ENCODE measurements around the gene OCLN.
"Not testable (repeated sequence)": the region's sequence is repeated elsewhere in the genome, so short reads cannot be mapped to it uniquely, and the experiment has no call there.

OCLN gene

GRCh38 chr5:69596114-69596840, 103.7 kb downstream of the OCLN start:
- intact Hi-C loops (cut with DNase I): not testable (repeated sequence)

GRCh38 chr5:69601947-69602346, 109.4 kb downstream of the OCLN start:
- DNase-seq; intact Hi-C loops (cut with DNase I): not testable (repeated sequence)

More at GRCh38 chr5:69596114-69596840, 103.7 kb downstream of the OCLN start:
- DNase-seq: not testable (repeated sequence)

- peak in 3 of 42 donors; percentile 1 to 23 (median 3) for DNase-seq
- intact Hi-C loops (cut with DNase I): not testable (repeated sequence)
These were observed 114.2 kb downstream of the OCLN start for GRCh38 chr5:69606839-69607238.
